GM23338 (cell line): ENCODE measurements around the gene ADAMTS13. TPM values are rescaled to one million over a fixed set of nuclear protein-coding genes. Genes with fewer than 3 reads are reported as not detected.

Experiments used
- ATAC-seq: fragments of 200-7000 bp; cut with Tn5 transposase; 3 replicates; pipeline ENCODE4 v1.9.1; 2020
- DNase-seq: peaks from one replicate; pipeline ENCODE4 v3.0.0-alpha.2; 2015; ENCODE audit warnings: low spot score
- H2AFZ ChIP-seq: fragments of 200-600 bp; sonication (generic); 2 replicates; pipeline ENCODE4 v1.8.0; 2016; ENCODE audit warnings: antibody characterized with exemption, mild to moderate bottlenecking, moderate library complexity
- H3F3A ChIP-seq: fragments of 200-600 bp; sonication (generic); replicated peaks from 2 replicates; pipeline ENCODE4 v1.8.0; 2017; ENCODE audit warnings: antibody characterized with exemption, mixed run types, low read depth
- H3K27ac ChIP-seq: fragments of 200-600 bp; sonication (generic); 2 replicates; pipeline ENCODE4 v1.6.1; 2016; ENCODE audit warnings: low read depth
- H3K27me3 ChIP-seq: fragments of 200-600 bp; sonication (generic); 2 replicates; pipeline ENCODE4 v1.8.0; 2016; ENCODE audit warnings: mild to moderate bottlenecking, mixed run types, moderate library complexity; ENCODE audit not compliant: insufficient read depth
- H3K36me3 ChIP-seq: fragments of 200-600 bp; sonication (generic); 2 replicates; pipeline ENCODE4 v1.8.0; 2016; ENCODE audit warnings: mild to moderate bottlenecking; ENCODE audit not compliant: insufficient read depth
- H3K4me1 ChIP-seq: fragments of 200-600 bp; sonication (generic); 2 replicates; pipeline ENCODE4 v1.8.0; 2016; ENCODE audit warnings: mild to moderate bottlenecking, moderate library complexity; ENCODE audit not compliant: insufficient read depth
- H3K4me2 ChIP-seq: fragments of 200-600 bp; sonication (generic); 2 replicates; pipeline ENCODE4 v1.7.1; 2017; ENCODE audit warnings: mixed run types
- H3K4me3 ChIP-seq: fragments of 200-600 bp; sonication (generic); 2 replicates; pipeline ENCODE4 v1.6.1; 2016; ENCODE audit warnings: mixed run types
- H3K79me2 ChIP-seq: fragments of 200-600 bp; sonication (generic); replicated peaks from 2 replicates; pipeline ENCODE4 v1.8.0; 2017; ENCODE audit warnings: mild to moderate bottlenecking; ENCODE audit not compliant: insufficient read depth
- H3K9me2 ChIP-seq: fragments of 200-600 bp; sonication (generic); 2 replicates; pipeline ENCODE4 v1.8.0; 2017; ENCODE audit not compliant: insufficient read depth
- H4K20me1 ChIP-seq: fragments of 200-600 bp; sonication (generic); replicated peaks from 2 replicates; pipeline ENCODE4 v1.8.0; 2017; ENCODE audit warnings: mild to moderate bottlenecking; ENCODE audit not compliant: insufficient read depth
- H3K27ac Mint-ChIP-seq: 2 replicates; pipeline ENCODE4 v1.8.0; 2020; ENCODE audit warnings: inconsistent platforms, mild to moderate bottlenecking, moderate library complexity, mixed read lengths
- H3K27me3 Mint-ChIP-seq: 3 replicates; pipeline ENCODE4 v1.8.0; 2022; ENCODE audit warnings: low read depth, mild to moderate bottlenecking, moderate library complexity, mixed read lengths, inconsistent platforms; ENCODE audit not compliant: insufficient read depth, poor library complexity
- H3K36me3 Mint-ChIP-seq: 3 replicates; pipeline ENCODE4 v1.8.0; 2021; ENCODE audit warnings: low read depth, mild to moderate bottlenecking, inconsistent platforms, moderate library complexity, mixed read lengths
- H3K4me1 Mint-ChIP-seq: 3 replicates; pipeline ENCODE4 v1.8.0; 2020; ENCODE audit warnings: mild to moderate bottlenecking, inconsistent platforms, mixed read lengths
- H3K4me3 Mint-ChIP-seq: 3 replicates; pipeline ENCODE4 v1.8.0; 2021; ENCODE audit warnings: moderate library complexity, mild to moderate bottlenecking, inconsistent platforms, mixed read lengths
- H3K9me3 Mint-ChIP-seq: 3 replicates; pipeline ENCODE4 v1.8.0; 2020; ENCODE audit warnings: moderate library complexity, mild to moderate bottlenecking, inconsistent platforms, mixed read lengths
- CREB1 ChIP-seq: fragments of 250-450 bp; sonication (Bioruptor Pico); IDR thresholded peaks from 2 replicates; pipeline ENCODE4 v1.5.0; 2020; ENCODE audit warnings: low read depth, mild to moderate bottlenecking, moderate library complexity
- CTCF ChIP-seq, 2 experiments: fragments of 200-600 bp in 1 of 2; sonication (generic) in 1 of 2; conservative IDR thresholded peaks; 2 replicates each; pipeline versions ENCODE4 v1.5.1 to v1.6.1; 2016 to 2017; ENCODE audit warnings: antibody characterized with exemption in 2 of 2, low read depth in 2 of 2, mild to moderate bottlenecking in 2 of 2, moderate library complexity in 1 of 2
- ETS1 ChIP-seq: IDR thresholded peaks from 2 replicates; pipeline ENCODE4 v1.6.1; 2016; ENCODE audit warnings: antibody characterized with exemption
- EZH2 ChIP-seq: fragments of 200-600 bp; sonication (generic); IDR thresholded peaks from one replicate; pipeline ENCODE4 v1.8.0; 2017; ENCODE audit warnings: antibody characterized with exemption, mild to moderate bottlenecking, low read depth; ENCODE audit not compliant: unreplicated experiment
- EZH2phosphoT487 ChIP-seq: fragments of 200-600 bp; sonication (generic); IDR thresholded peaks from one replicate; pipeline ENCODE4 v1.8.1; 2018; ENCODE audit warnings: antibody characterized with exemption; ENCODE audit not compliant: unreplicated experiment
- JUNB ChIP-seq: IDR thresholded peaks from one replicate; pipeline ENCODE4 v1.6.1; 2016; ENCODE audit warnings: antibody characterized with exemption; ENCODE audit not compliant: unreplicated experiment
- NANOG ChIP-seq: IDR thresholded peaks from 2 replicates; pipeline ENCODE4 v1.6.1; 2016; ENCODE audit warnings: antibody characterized with exemption, borderline replicate concordance
- POLR2AphosphoS5 ChIP-seq: IDR thresholded peaks from 2 replicates; pipeline ENCODE4 v1.6.1; 2016; ENCODE audit warnings: antibody characterized with exemption, low read depth
- REST ChIP-seq: IDR thresholded peaks from one replicate; pipeline ENCODE4 v1.6.1; 2018; ENCODE audit warnings: antibody characterized with exemption; ENCODE audit not compliant: unreplicated experiment
- STAT1 ChIP-seq: IDR thresholded peaks from one replicate; pipeline ENCODE4 v1.6.1; 2016; ENCODE audit warnings: antibody characterized with exemption; ENCODE audit not compliant: unreplicated experiment
- ZNF114 ChIP-seq: fragments of 250-450 bp; sonication (Bioruptor Pico); IDR thresholded peaks from 2 replicates; pipeline ENCODE4 v1.5.0; 2020; ENCODE audit warnings: mild to moderate bottlenecking, moderate library complexity
- ZNF331 ChIP-seq: fragments of 250-450 bp; sonication (Bioruptor Pico); IDR thresholded peaks from 2 replicates; pipeline ENCODE4 v1.5.0; 2020; ENCODE audit warnings: low read depth, mild to moderate bottlenecking, moderate library complexity
- ZNF462 ChIP-seq: fragments of 250-450 bp; sonication (Bioruptor Pico); IDR thresholded peaks from 2 replicates; pipeline ENCODE4 v1.5.0; 2020; ENCODE audit warnings: mild to moderate bottlenecking, moderate library complexity
- polyA plus RNA-seq: library from polyadenylated mRNA; unstranded; fragments of >200 nt; fragmentation: Nextera tagmentation; extraction: Ambion mirVana; gene quantifications from 2 replicates; pipeline ENCODE4 v1.2.1, GENCODE V29; 2016
- total RNA-seq: library from RNA; depleted of rRNA; stranded (reverse); fragments of >200 nt; shearing (Covaris generic); gene quantifications from 2 replicates; pipeline ENCODE4 v1.2.3, GENCODE V29; 2014

Gene ADAMTS13
- total and polyA plus RNA-seq, 2 experiments from 2014 or later: 6.0 TPM

GRCh38 chr9:133493428-133493827 lies 71.3 kb downstream of the ADAMTS13 start:
- Histone ChIP-seq H3K4me2 (no peak overlapping the region), H3K79me2 (no peaks in the 10 kb centered on the region), H3F3A (no peaks in the 10 kb centered on the region; the same call in 1 of the 2 replicates), H3K4me3 (no peak overlapping the region), H3K4me1 (no peaks in the 10 kb centered on the region), H3K27me3 (no peaks in the 10 kb centered on the region), H3K27ac (no peak overlapping the region), H2AFZ (no peak overlapping the region), H3K9me2 (no peaks in the 10 kb centered on the region), H3K36me3 (no peaks in the 10 kb centered on the region), H4K20me1 (no peaks in the 10 kb centered on the region)
- Mint-ChIP-seq H3K9me3 (no peaks in the 10 kb centered on the region), H3K4me3 (no peak overlapping the region), H3K27ac (no peak overlapping the region), H3K27me3 (peaks cover 7% of the 10 kb centered on the region), H3K4me1 (no peaks in the 10 kb centered on the region), H3K36me3 (no peaks in the 10 kb centered on the region; the same call in 2 of the 3 replicates)
- ATAC-seq (no peak), DNase-seq (no peak)
- no peak; a peak in 1 of 4 replicates for TF ChIP-seq CTCF (conservative IDR thresholded peaks at IDR 0.05; ENCODE audit: low read depth in 2 of 2)
- no peak for TF ChIP-seq NANOG
- no peak for TF ChIP-seq ZNF331
- no peak for TF ChIP-seq EZH2phosphoT487
- TF ChIP-seq EZH2: no peak
- TF ChIP-seq ETS1: no peak
- no peak for TF ChIP-seq REST
- no peak for TF ChIP-seq STAT1
- TF ChIP-seq POLR2AphosphoS5: no peak
- no peak for TF ChIP-seq JUNB
- no peak for TF ChIP-seq CREB1
- no peak for TF ChIP-seq ZNF114 (CRISPR knock-in tag)
- no peak for TF ChIP-seq ZNF462 (CRISPR knock-in tag)
